Mucosa of descending colon (tissue), 3 donors: ENCODE measurements around the gene ADGRG4. TPM values are rescaled to one million over a fixed set of nuclear protein-coding genes. Genes with fewer than 3 reads are reported as not detected.

Experiments
- ATAC-seq: fragments of 200-7000 bp; cut with Tn5 transposase; one replicate; pipeline ENCODE4 v1.9.1; 2020; ENCODE audit warnings: mild to moderate bottlenecking, moderate library complexity
- DNase-seq, 3 donors: peaks; one replicate each; pipeline ENCODE4 v3.0.0-alpha.2; 2020
- H3K36me3 ChIP-seq: fragments of 200-600 bp; one replicate; pipeline ENCODE4 v1.8.0; 2021; ENCODE audit warnings: low read depth, mild to moderate bottlenecking
- H3K4me1 ChIP-seq: fragments of 200-600 bp; one replicate; pipeline ENCODE4 v1.8.0; 2021; ENCODE audit warnings: low read depth, mild to moderate bottlenecking
- H3K4me3 ChIP-seq: fragments of 200-600 bp; one replicate; pipeline ENCODE4 v1.8.0; 2021; ENCODE audit warnings: mild to moderate bottlenecking
- H3K9me3 ChIP-seq: fragments of 200-600 bp; one replicate; pipeline ENCODE4 v1.8.0; 2021; ENCODE audit warnings: mild to moderate bottlenecking
- intact Hi-C, 2 donors: fragments of 100-400 bp; cut with DNase I in 1 of 2; cut with micrococcal nuclease in 1 of 2; formaldehyde crosslinking; loops; one replicate each; pipeline versions ENCODE4 v1.11.0 to v1.11.1; 2022; cut with DNase I, micrococcal nuclease
- total RNA-seq, 3 donors: library from RNA; stranded (reverse); fragmentation: NEBNext Ultra II Directional in 2 of 3; extraction: Animal tissue kit (Norgen Biotek cat#: 25700) in 2 of 3; gene quantifications; one replicate each; pipeline versions ENCODE4 v1.2.1 to v1.2.4, GENCODE V29; 2021 to 2023
- TF ChIP-seq, protein P1 (sequence below): fragments of 200-600 bp; IDR thresholded peaks from one replicate; pipeline ENCODE4 v1.8.0; 2022; ENCODE audit warnings: antibody characterized with exemption, mild to moderate bottlenecking
- donor health status: DM: no; HTN: no; CAD: no; lungs with moderate emphysema.
- donor health status: DM: no; HTN: no; CAD: no.
- donor health status: DM: no; HTN: yes; CAD: no.

ADGRG4 gene
- total RNA-seq, 3 donors from 2014 or later = 0.03 TPM; not detected in 1

DNA sequence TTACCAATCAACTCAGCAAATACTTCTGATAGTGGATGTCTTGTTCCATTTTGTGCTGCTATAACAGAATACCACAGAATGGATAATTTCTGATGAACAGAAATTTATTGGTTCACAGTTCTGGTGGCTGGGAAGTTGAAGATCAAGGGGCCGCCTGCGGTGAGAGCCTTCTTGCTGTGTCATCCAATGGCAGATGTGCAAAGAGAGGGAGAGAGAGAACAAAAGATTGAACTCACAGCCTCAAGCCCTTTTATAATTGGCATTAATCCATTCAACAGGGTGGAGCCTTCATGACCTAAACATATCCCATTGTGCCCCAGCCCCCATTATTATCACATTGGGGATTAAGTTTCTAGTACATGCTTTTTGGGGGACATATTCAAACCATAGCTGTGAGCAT is 86.1 kb downstream of the ADGRG4 start:
- no peak overlapping the region for H3K4me3 ChIP-seq
- intact Hi-C loops = no loop called here
- no peaks in the 10 kb centered on the region for H3K4me1 ChIP-seq
- no peaks in the 10 kb centered on the region for H3K36me3 ChIP-seq
- ATAC-seq (no peak), DNase-seq (no peak)
- H3K9me3 ChIP-seq = no peaks in the 10 kb centered on the region
- TF ChIP-seq, protein P1, sequence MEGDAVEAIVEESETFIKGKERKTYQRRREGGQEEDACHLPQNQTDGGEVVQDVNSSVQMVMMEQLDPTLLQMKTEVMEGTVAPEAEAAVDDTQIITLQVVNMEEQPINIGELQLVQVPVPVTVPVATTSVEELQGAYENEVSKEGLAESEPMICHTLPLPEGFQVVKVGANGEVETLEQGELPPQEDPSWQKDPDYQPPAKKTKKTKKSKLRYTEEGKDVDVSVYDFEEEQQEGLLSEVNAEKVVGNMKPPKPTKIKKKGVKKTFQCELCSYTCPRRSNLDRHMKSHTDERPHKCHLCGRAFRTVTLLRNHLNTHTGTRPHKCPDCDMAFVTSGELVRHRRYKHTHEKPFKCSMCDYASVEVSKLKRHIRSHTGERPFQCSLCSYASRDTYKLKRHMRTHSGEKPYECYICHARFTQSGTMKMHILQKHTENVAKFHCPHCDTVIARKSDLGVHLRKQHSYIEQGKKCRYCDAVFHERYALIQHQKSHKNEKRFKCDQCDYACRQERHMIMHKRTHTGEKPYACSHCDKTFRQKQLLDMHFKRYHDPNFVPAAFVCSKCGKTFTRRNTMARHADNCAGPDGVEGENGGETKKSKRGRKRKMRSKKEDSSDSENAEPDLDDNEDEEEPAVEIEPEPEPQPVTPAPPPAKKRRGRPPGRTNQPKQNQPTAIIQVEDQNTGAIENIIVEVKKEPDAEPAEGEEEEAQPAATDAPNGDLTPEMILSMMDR = no peak

DNA sequence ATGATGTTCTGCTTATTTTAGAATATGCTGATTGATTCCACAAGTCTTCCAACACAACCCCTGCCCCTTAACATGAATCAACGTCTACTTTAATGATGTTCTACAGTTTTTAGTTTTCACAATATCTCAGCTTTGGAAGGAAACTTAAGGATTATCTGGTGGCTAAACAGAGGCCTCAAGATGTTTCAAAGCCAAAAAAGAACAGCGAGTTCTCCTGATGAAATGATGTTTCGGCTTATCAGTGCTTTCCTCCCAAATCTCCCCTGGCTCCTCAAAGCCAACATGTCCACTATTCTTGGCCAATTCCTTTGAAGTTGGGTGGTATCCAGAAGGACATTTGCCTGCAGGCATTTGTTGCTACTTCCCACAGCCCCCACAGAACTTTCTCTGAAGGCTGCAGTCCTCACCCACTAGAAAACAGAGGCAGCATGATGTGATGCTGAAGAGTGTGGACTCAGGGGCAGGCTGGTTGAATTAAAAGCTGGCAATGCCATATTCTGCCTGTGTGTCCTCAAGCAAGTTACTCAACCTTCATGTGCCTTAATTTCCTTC is 87.3 kb downstream of the ADGRG4 start:
- intact Hi-C loops = no loop called here
- DNase-seq = no peak
- no peak overlapping the region for H3K4me3 ChIP-seq
- H3K36me3 ChIP-seq = no peaks in the 10 kb centered on the region
- TF ChIP-seq, protein P1 = no peak
- no peaks in the 10 kb centered on the region for H3K9me3 ChIP-seq
- no peaks in the 10 kb centered on the region for H3K4me1 ChIP-seq
- no peak for ATAC-seq

DNA sequence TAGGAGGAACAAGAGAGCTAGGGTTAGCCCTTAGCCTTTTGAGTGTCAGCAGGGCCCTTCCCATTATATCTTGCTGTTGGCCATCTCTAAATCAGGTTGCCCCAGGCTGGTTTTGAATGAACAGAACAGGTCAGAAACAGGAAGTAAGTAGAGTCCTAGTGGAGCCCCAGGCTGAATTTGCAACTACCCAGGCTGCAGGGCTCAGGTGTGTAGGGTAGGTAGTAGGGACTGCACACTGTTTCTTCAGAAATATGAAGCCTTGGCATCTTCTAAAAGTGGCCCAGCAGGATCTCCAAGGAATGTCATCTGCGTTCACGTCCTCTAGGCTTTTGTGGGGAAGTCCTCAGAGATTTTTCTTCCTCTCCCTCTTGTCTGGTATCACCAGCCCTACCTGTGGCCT is 90.2 kb downstream of the ADGRG4 start:
- intact Hi-C loops = no loop called here
- no peaks in the 10 kb centered on the region for H3K36me3 ChIP-seq
- H3K4me3 ChIP-seq = no peak overlapping the region
- no peaks in the 10 kb centered on the region for H3K4me1 ChIP-seq
- TF ChIP-seq, protein P1 = no peak
- DNase-seq = no peak
- ATAC-seq = no peak
- H3K9me3 ChIP-seq = no peaks in the 10 kb centered on the region

DNA sequence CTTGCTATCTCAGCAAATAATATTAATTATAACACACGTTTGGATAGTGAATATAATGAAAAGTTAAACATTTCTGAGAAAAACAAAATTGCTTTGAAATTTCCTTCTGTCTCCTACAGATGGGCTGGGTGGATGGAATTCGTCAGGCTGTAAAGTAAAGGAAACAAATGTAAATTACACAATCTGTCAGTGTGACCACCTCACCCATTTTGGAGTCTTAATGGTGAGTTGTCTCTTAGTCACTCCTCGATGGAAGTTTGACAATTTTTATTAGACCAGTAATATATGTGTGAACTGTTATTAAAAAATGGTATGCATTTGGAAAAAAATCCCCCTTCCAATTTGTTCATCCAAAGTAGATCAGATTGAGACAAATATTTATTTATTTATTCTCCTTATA is 94.5 kb downstream of the ADGRG4 start:
- Histone ChIP-seq H3K9me3 (no peaks in the 10 kb centered on the region), H3K4me1 (no peaks in the 10 kb centered on the region), H3K36me3 (no peaks in the 10 kb centered on the region), H3K4me3 (no peak overlapping the region)
- DNase-seq = no peak
- TF ChIP-seq, protein P1 = no peak
- ATAC-seq = no peak
- intact Hi-C loops = no loop called here

DNA sequence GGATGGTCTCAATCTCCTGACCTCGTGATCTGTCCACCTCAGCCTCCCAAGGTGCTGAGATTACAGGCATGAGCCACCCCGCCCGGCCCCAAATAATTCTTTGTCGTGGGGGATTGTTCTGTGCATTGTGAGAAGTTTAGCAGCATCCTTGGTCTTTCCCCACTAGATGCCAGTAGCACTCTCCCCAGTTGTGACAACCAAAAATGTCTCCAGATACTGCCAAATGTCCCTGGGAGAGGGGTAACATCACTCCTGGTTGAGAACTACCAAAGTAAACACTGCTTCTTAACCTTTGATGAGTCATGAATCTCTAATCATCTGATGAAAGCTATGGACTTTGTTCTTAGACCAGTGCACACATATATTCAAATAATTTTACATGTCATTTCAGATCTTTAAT is 96.2 kb downstream of the ADGRG4 start:
- Histone ChIP-seq H3K4me3 (no peak overlapping the region), H3K9me3 (no peaks in the 10 kb centered on the region), H3K4me1 (no peaks in the 10 kb centered on the region), H3K36me3 (no peaks in the 10 kb centered on the region)
- ATAC-seq (no peak), DNase-seq (no peak)
- TF ChIP-seq, protein P1 = no peak
- intact Hi-C loops = no loop called here

DNA sequence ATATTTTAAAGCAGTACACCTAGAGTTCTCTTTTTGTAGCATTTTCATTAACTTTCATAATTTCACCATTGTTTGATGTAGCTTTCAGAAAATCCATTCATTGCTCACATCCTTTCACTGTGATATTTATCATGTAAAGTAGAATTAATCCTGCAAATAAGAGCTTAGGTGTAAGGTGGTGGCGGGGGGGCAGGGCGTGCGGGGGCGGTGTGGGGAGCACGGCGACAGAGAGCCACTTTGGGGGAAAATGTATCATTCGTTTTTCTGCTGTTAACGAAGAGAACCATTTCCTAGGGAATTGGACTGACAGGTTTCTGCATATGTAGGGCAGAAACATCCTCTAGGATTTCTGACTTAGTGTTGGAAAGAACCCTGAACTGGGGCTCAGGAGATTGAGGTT is 104.4 kb downstream of the ADGRG4 start:
- ATAC-seq = no peak
- no peaks in the 10 kb centered on the region for H3K36me3 ChIP-seq
- intact Hi-C loops = no loop called here

More for the DNA sequence above, 104.4 kb downstream of the ADGRG4 start:
- Histone ChIP-seq H3K4me1 (no peaks in the 10 kb centered on the region), H3K4me3 (no peak overlapping the region), H3K9me3 (no peaks in the 10 kb centered on the region)
- TF ChIP-seq, protein P1 = no peak
- DNase-seq = no peak
